HCT116 (cell line): ENCODE measurements around the gene RAET1G. TPM values are rescaled to one million over a fixed set of nuclear protein-coding genes. Genes with fewer than 3 reads are reported as not detected.
"Not testable (repeated sequence)": the region's sequence is repeated elsewhere in the genome, so short reads cannot be mapped to it uniquely, and the experiment has no call there.

ENCODE experiments used
- ATAC-seq: fragments of 200-7000 bp; cut with Tn5 transposase; 2 replicates; pipeline ENCODE4 v1.9.1; 2020; ENCODE audit warnings: mild to moderate bottlenecking, moderate library complexity
- BruUV-seq: library from RNA; stranded (reverse); fragments of 400-500 nt; replicated peaks from 2 replicates; lab custom pipeline; 2021; lab: Mats Ljungman, UMichigan
- CTCF ChIA-PET: fragments of 300-600 bp; sonication (Branson Sonifier 250); formaldehyde crosslinking; loops from one replicate; lab custom pipeline; 2021; ENCODE audit warnings: antibody characterized with exemption; lab: Charles Lee
- POLR2A ChIA-PET: fragments of 300-600, 350-600 bp; sonication (Branson Sonifier 250); formaldehyde crosslinking; loops from one replicate; lab custom pipeline; 2021; ENCODE audit warnings: antibody characterized with exemption; lab: Charles Lee
- RAD21 ChIA-PET, 2 experiments: fragments of 300-600 bp; sonication (Branson Sonifier 250); formaldehyde crosslinking; loops; one replicate each; lab custom pipeline; 2023; ENCODE audit warnings: low total read pairs in 2 of 2; ENCODE audit not compliant: uncharacterized antibody in 2 of 2, unreplicated experiment in 2 of 2, low non-redundant PET in 1 of 2; lab: Charles Lee
- DNase-seq: peaks from one replicate; pipeline ENCODE4 v3.0.0-alpha.2; 2010; ENCODE audit warnings: low read depth, low spot score
- H2AFZ ChIP-seq: fragments of 200-600 bp; shearing (Covaris generic), sonication (generic); 2 replicates; pipeline ENCODE4 v1.6.1; 2017; ENCODE audit warnings: low read depth, mixed run types, mixed read lengths, antibody characterized with exemption, low read length; ENCODE audit not compliant: poor library complexity, severe bottlenecking
- H3K27ac ChIP-seq: 2 replicates; pipeline ENCODE4 v1.5.1; 2012; ENCODE audit warnings: low read depth, low read length
- H3K27me3 ChIP-seq: fragments of 200-600 bp; sonication (generic); 2 replicates; pipeline ENCODE4 v1.6.1; 2016; ENCODE audit warnings: mixed run types, low read length, mixed read lengths; ENCODE audit not compliant: insufficient read depth
- H3K36me3 ChIP-seq, 2 experiments: fragments of 200-500 bp in 1 of 2; fragments of 200-600 bp in 1 of 2; sonication (Bioruptor generic) in 1 of 2; sonication (generic) in 1 of 2; 2 replicates each; pipeline versions ENCODE4 v1.5.1 to v1.6.1; 2014 to 2016; ENCODE audit warnings: low read length in 2 of 2, inconsistent platforms in 1 of 2, mixed read lengths in 1 of 2, mixed run types in 1 of 2; ENCODE audit not compliant: insufficient read depth in 2 of 2, control insufficient read depth in 1 of 2
- H3K4me1 ChIP-seq, 2 experiments: fragments of 200-600 bp in 1 of 2; sonication (generic) in 1 of 2; 2 replicates each; pipeline versions ENCODE4 v1.5.1 to v1.6.1; 2012 to 2017; ENCODE audit warnings: low read length in 2 of 2, inconsistent platforms in 1 of 2, mild to moderate bottlenecking in 1 of 2, mixed read lengths in 1 of 2, mixed run types in 1 of 2, moderate library complexity in 1 of 2; ENCODE audit not compliant: insufficient read depth in 2 of 2, control insufficient read depth in 1 of 2
- H3K4me2 ChIP-seq: fragments of 200-600 bp; sonication (generic); 2 replicates; pipeline ENCODE4 v1.6.1; 2017; ENCODE audit warnings: mixed run types, low read length, mixed read lengths
- H3K4me3 ChIP-seq, 2 experiments: fragments of 200-600 bp in 1 of 2; sonication (generic) in 1 of 2; replicated peaks in 1 of 2; 2 replicates each; pipeline ENCODE4 v1.5.1; 2011 to 2016; ENCODE audit warnings: low read length in 2 of 2, control low read depth in 1 of 2, low read depth in 1 of 2, mild to moderate bottlenecking in 1 of 2, mixed read lengths in 1 of 2, mixed run types in 1 of 2
- H3K79me2 ChIP-seq: fragments of 200-600 bp; sonication (generic); 2 replicates; pipeline ENCODE4 v1.6.1; 2017; ENCODE audit warnings: mild to moderate bottlenecking, mixed run types, low read length, moderate library complexity, mixed read lengths; ENCODE audit not compliant: insufficient read depth
- H3K9ac ChIP-seq: fragments of 200-600 bp; sonication (generic); 2 replicates; pipeline ENCODE4 v1.6.1; 2016; ENCODE audit warnings: low read length, mixed read lengths
- H3K9me2 ChIP-seq: fragments of 200-600 bp; sonication (generic), shearing (Covaris generic); 2 replicates; pipeline ENCODE4 v1.6.1; 2017; ENCODE audit warnings: mixed run types, mild to moderate bottlenecking, moderate library complexity; ENCODE audit not compliant: insufficient read depth
- H3K9me3 ChIP-seq, 2 experiments: fragments of 200-500 bp in 1 of 2; fragments of 200-600 bp in 1 of 2; sonication (Bioruptor generic) in 1 of 2; sonication (generic) in 1 of 2; 2 replicates each; pipeline ENCODE4 v1.6.1; 2014 to 2017; ENCODE audit warnings: low read length in 2 of 2, mixed read lengths in 2 of 2, inconsistent platforms in 1 of 2, low read depth in 1 of 2, mild to moderate bottlenecking in 1 of 2, mixed run types in 1 of 2, moderate library complexity in 1 of 2; ENCODE audit not compliant: control insufficient read depth in 1 of 2, insufficient read depth in 1 of 2
- H4K20me1 ChIP-seq: fragments of 200-600 bp; sonication (generic), shearing (Covaris generic); 2 replicates; pipeline ENCODE4 v1.6.1; 2017; ENCODE audit warnings: mixed run types, mild to moderate bottlenecking, moderate library complexity; ENCODE audit not compliant: insufficient read depth
- ATF3 ChIP-seq: IDR thresholded peaks from 2 replicates; pipeline ENCODE4 v1.6.1; 2012
- CEBPB ChIP-seq: IDR thresholded peaks from 2 replicates; pipeline ENCODE4 v1.6.1; 2012; ENCODE audit warnings: low read depth
- CTCF ChIP-seq, 3 experiments: fragments of 200-600 bp in 1 of 3; sonication (generic) in 1 of 3; IDR thresholded peaks in 2 of 3; conservative IDR thresholded peaks in 1 of 3; 2 replicates each; pipeline ENCODE4 v1.5.1; 2012 to 2017; ENCODE audit warnings: low read depth in 2 of 3, low read length in 2 of 3, antibody characterized with exemption in 1 of 3, borderline replicate concordance in 1 of 3, control low read depth in 1 of 3, mild to moderate bottlenecking in 1 of 3, mixed read lengths in 1 of 3, mixed run types in 1 of 3, moderate library complexity in 1 of 3; ENCODE audit not compliant: insufficient read depth in 1 of 3
- ELF1 ChIP-seq: IDR thresholded peaks from 2 replicates; pipeline ENCODE4 v1.6.1; 2012; ENCODE audit warnings: low read depth, borderline replicate concordance
- FOSL1 ChIP-seq: IDR thresholded peaks from 2 replicates; pipeline ENCODE4 v1.6.1; 2012; ENCODE audit warnings: low read depth
- MAX ChIP-seq: IDR thresholded peaks from 2 replicates; pipeline ENCODE4 v1.6.1; 2012
- POLR2AphosphoS5 ChIP-seq: IDR thresholded peaks from 2 replicates; pipeline ENCODE4 v1.6.1; 2011; ENCODE audit warnings: mild to moderate bottlenecking, low read depth, low read length, moderate library complexity
- RAD21 ChIP-seq: IDR thresholded peaks from 2 replicates; pipeline ENCODE4 v1.6.1; 2012; ENCODE audit warnings: low read depth, mild to moderate bottlenecking
- SIN3A ChIP-seq: IDR thresholded peaks from 2 replicates; pipeline ENCODE4 v1.6.1; 2012; ENCODE audit warnings: low read depth
- SP1 ChIP-seq: IDR thresholded peaks from 2 replicates; pipeline ENCODE4 v1.6.1; 2012; ENCODE audit warnings: low read depth
- TCF7L2 ChIP-seq: IDR thresholded peaks from 2 replicates; pipeline ENCODE4 v1.7.0; 2011; ENCODE audit warnings: borderline replicate concordance, inconsistent platforms; ENCODE audit not compliant: insufficient read depth, insufficient read length; ENCODE audit errors: extremely low read depth
- ZNF274 ChIP-seq: fragments of 200-500 bp; sonication (Bioruptor generic); IDR thresholded peaks from 2 replicates; pipeline ENCODE4 v1.6.1; 2014; ENCODE audit warnings: mild to moderate bottlenecking, low read depth, low read length, inconsistent platforms
- intact Hi-C: fragments of 100-400 bp; cut with micrococcal nuclease; formaldehyde crosslinking; loops from 2 replicates; pipeline ENCODE4 v1.10.0; 2022
- total RNA-seq: library from RNA; stranded (reverse); gene quantifications from one replicate; pipeline ENCODE4 v1.2.1, GENCODE V29; 2021; ENCODE audit not compliant: unreplicated experiment

RAET1G gene
- total RNA-seq, 1 experiment from 2014 or later = 0.37 TPM

- H3K79me2 ChIP-seq, H3K27me3 ChIP-seq, H3K9me3 ChIP-seq, H3K9ac ChIP-seq, intact Hi-C loops, RAD21 ChIA-PET, H3K27ac ChIP-seq, BruUV-seq, DNase-seq, H4K20me1 ChIP-seq, CTCF ChIA-PET, POLR2A ChIA-PET, H3K9me2 ChIP-seq, H3K4me3 ChIP-seq, H3K4me2 ChIP-seq, H2AFZ ChIP-seq, H3K36me3 ChIP-seq: not testable (repeated sequence)
- peak; percentile 42 for ATAC-seq
- H3K4me1 ChIP-seq = peaks cover 2 to 11% of the 10 kb centered on the region in 2 experiments; a peak in 2 of 4 replicates
- TF ChIP-seq RAD21 (peak; percentile 7; the same call in 1 of the 2 replicates), CTCF (IDR thresholded peaks at IDR 0.05 in 2 of 3, conservative IDR thresholded peaks at IDR 0.05 in 1 of 3; ENCODE audit: borderline replicate concordance in 1 of 3, insufficient read depth in 1 of 3, low read depth in 2 of 3, low read length in 2 of 3) (0 out of 6 replicates have a peak, but pooled peaks of 1 of the 3 experiments have one; percentile 1)
Observed at GRCh38 chr6:149938013-149938570, 15.2 kb upstream of the RAET1G start.

- ChIA-PET CTCF (no interaction called here), RAD21 (no interaction called here), POLR2A (no interaction called here)
- ATAC-seq (no peak), DNase-seq (no peak)
- Histone ChIP-seq H3K4me3 (no peak overlapping the region), H3K4me1 (peaks cover 2 to 6% of the 10 kb centered on the region in 2 experiments; a peak in 2 of 4 replicates), H3K9me2 (no peaks in the 10 kb centered on the region), H3K36me3 (no peaks in the 10 kb centered on the region), H3K9ac (no peak overlapping the region), H3K79me2 (no peaks in the 10 kb centered on the region), H3K27ac (no peak overlapping the region), H3K27me3 (no peaks in the 10 kb centered on the region), H3K4me2 (no peak overlapping the region), H3K9me3 (no peaks in the 10 kb centered on the region), H4K20me1 (no peaks in the 10 kb centered on the region), H2AFZ (no peak overlapping the region)
- intact Hi-C loops = no loop called here
- no peak for TF ChIP-seq MAX
- TF ChIP-seq SP1 = no peak
- no peak for TF ChIP-seq FOSL1
- no peak for TF ChIP-seq CEBPB
- no peak for TF ChIP-seq ATF3
- TF ChIP-seq POLR2AphosphoS5 = no peak
- TF ChIP-seq SIN3A = no peak
- TF ChIP-seq ZNF274 = no peak
- no peak for TF ChIP-seq TCF7L2
- TF ChIP-seq CTCF (IDR thresholded peaks at IDR 0.05 in 2 of 3, conservative IDR thresholded peaks at IDR 0.05 in 1 of 3; ENCODE audit: borderline replicate concordance in 1 of 3, insufficient read depth in 1 of 3, low read depth in 2 of 3, low read length in 2 of 3) = no peak
- TF ChIP-seq RAD21 = no peak
- TF ChIP-seq ELF1 = no peak
- BruUV-seq = no TSS peak
Observed at GRCh38 chr6:149936743-149937142, 13.8 kb upstream of the RAET1G start.
